ENCODE data around the gene TENT5A. TPM values are rescaled to one million over a fixed set of nuclear protein-coding genes. Genes with fewer than 3 reads are reported as not detected.

TENT5A gene
- total RNA-seq, 2 experiments from 2014 or later, result 1.1 to 1.2 TPM

- DNase-seq (no peak), ATAC-seq (no peak)
- no peak for TF ChIP-seq CTCF (IDR thresholded peaks at IDR 0.05)
- H3K27ac Mint-ChIP-seq, result no peak overlapping the region
- peaks cover 7% of the 10 kb centered on the region for H3K4me1 Mint-ChIP-seq (ENCODE audit: low read depth)
- no peaks in the 10 kb centered on the region for H3K9me3 Mint-ChIP-seq
- no peaks in the 10 kb centered on the region for H3K36me3 Mint-ChIP-seq (ENCODE audit: low read depth)
- ChIA-PET CTCF (no interaction called here), POLR2A (no interaction called here)
- intact Hi-C loops (cut with micrococcal nuclease), result no loop called here
- no peak overlapping the region for H3K4me3 Mint-ChIP-seq
- no peaks in the 10 kb centered on the region for H3K27me3 Mint-ChIP-seq
Observed at GRCh38 chr6:81773887-81774286, 21.4 kb upstream of the TENT5A start.

- POLR2A ChIA-PET, result no interaction called here
- no peaks in the 10 kb centered on the region for H3K9me3 Mint-ChIP-seq
- CTCF ChIA-PET, result no interaction called here
- ATAC-seq (peak; percentile 98), DNase-seq (peak; percentile 37)
- H3K36me3 Mint-ChIP-seq (ENCODE audit: low read depth), result no peaks in the 10 kb centered on the region
- intact Hi-C loops (cut with micrococcal nuclease), result no loop called here
- peaks cover 3% of the 10 kb centered on the region for H3K27me3 Mint-ChIP-seq
- no peak overlapping the region for H3K4me3 Mint-ChIP-seq
- H3K4me1 Mint-ChIP-seq (ENCODE audit: low read depth), result peaks cover 7% of the 10 kb centered on the region
- H3K27ac Mint-ChIP-seq, result no peak overlapping the region
- no peak for TF ChIP-seq CTCF (IDR thresholded peaks at IDR 0.05)
Observed at GRCh38 chr6:81772741-81773140, 20.3 kb upstream of the TENT5A start.

GRCh38 chr6:81771097-81771496, 18.6 kb upstream of the TENT5A start:
- CTCF ChIA-PET, result no interaction called here
- intact Hi-C loops (cut with micrococcal nuclease), result no loop called here
- POLR2A ChIA-PET, result no interaction called here
- no peak overlapping the region for H3K27ac Mint-ChIP-seq
- no peak for TF ChIP-seq CTCF (IDR thresholded peaks at IDR 0.05)
- DNase-seq (no peak), ATAC-seq (no peak)
- H3K4me3 Mint-ChIP-seq, result no peak overlapping the region
- peaks cover 10% of the 10 kb centered on the region for H3K27me3 Mint-ChIP-seq
- no peaks in the 10 kb centered on the region for H3K36me3 Mint-ChIP-seq (ENCODE audit: low read depth)
- peaks cover 7% of the 10 kb centered on the region for H3K4me1 Mint-ChIP-seq (ENCODE audit: low read depth)
- H3K9me3 Mint-ChIP-seq, result no peaks in the 10 kb centered on the region

- H3K36me3 Mint-ChIP-seq (ENCODE audit: low read depth), result no peaks in the 10 kb centered on the region
- peaks cover 12% of the 10 kb centered on the region for H3K27me3 Mint-ChIP-seq
- CTCF ChIA-PET, result no interaction called here
- ATAC-seq (no peak), DNase-seq (no peak)
- POLR2A ChIA-PET, result no interaction called here
- H3K4me3 Mint-ChIP-seq, result no peak overlapping the region
- no peak overlapping the region for H3K27ac Mint-ChIP-seq
- no peaks in the 10 kb centered on the region for H3K9me3 Mint-ChIP-seq
- H3K4me1 Mint-ChIP-seq (ENCODE audit: low read depth), result peaks cover 7% of the 10 kb centered on the region
- TF ChIP-seq CTCF (IDR thresholded peaks at IDR 0.05), result no peak
- intact Hi-C loops (cut with micrococcal nuclease), result no loop called here
Observed at GRCh38 chr6:81770381-81770780, 17.9 kb upstream of the TENT5A start.

GRCh38 chr6:81769824-81770223, 17.3 kb upstream of the TENT5A start:
- POLR2A ChIA-PET, result no interaction called here
- H3K27ac Mint-ChIP-seq, result no peak overlapping the region
- CTCF ChIA-PET, result no interaction called here
- TF ChIP-seq CTCF (IDR thresholded peaks at IDR 0.05), result no peak
- no peak overlapping the region for H3K4me3 Mint-ChIP-seq
- peaks cover 7% of the 10 kb centered on the region for H3K4me1 Mint-ChIP-seq (ENCODE audit: low read depth)
- intact Hi-C loops (cut with micrococcal nuclease), result no loop called here
- no peaks in the 10 kb centered on the region for H3K36me3 Mint-ChIP-seq (ENCODE audit: low read depth)
- no peaks in the 10 kb centered on the region for H3K9me3 Mint-ChIP-seq
- ATAC-seq, result no peak
- H3K27me3 Mint-ChIP-seq, result peaks cover 16% of the 10 kb centered on the region
- DNase-seq, result no peak
